Panc1 (cell line): ENCODE data around the gene LRP5. TPM values are rescaled to one million over a fixed set of nuclear protein-coding genes. Genes with fewer than 3 reads are reported as not detected.

Experiments
- ATAC-seq: fragments of 200-7000 bp; cut with Tn5 transposase; 2 replicates; pipeline ENCODE4 v1.9.1; 2020; ENCODE audit warnings: mild to moderate bottlenecking, moderate library complexity
- BruUV-seq: library from RNA; stranded (reverse); fragments of 400-500 nt; replicated peaks from 2 replicates; lab custom pipeline; 2021; lab: Mats Ljungman, UMichigan
- CTCF ChIA-PET: fragments of 300-600 bp; sonication (Branson Sonifier 250); formaldehyde crosslinking; loops from one replicate; lab custom pipeline; 2022; ENCODE audit warnings: antibody characterized with exemption; lab: Charles Lee
- POLR2A ChIA-PET: fragments of 300-600 bp; sonication (Branson Sonifier 250); formaldehyde crosslinking; loops from one replicate; lab custom pipeline; 2022; ENCODE audit warnings: antibody characterized with exemption; lab: Charles Lee
- DNase-seq: peaks from one replicate; pipeline ENCODE4 v3.0.0-alpha.2; 2010; ENCODE audit warnings: low read depth, low spot score
- H3K27ac ChIP-seq: 2 replicates; pipeline ENCODE4 v1.5.1; 2011; ENCODE audit warnings: mild to moderate bottlenecking, low read length, inconsistent platforms
- H3K27me3 ChIP-seq: fragments of 200-500 bp; sonication (Bioruptor generic); 2 replicates; pipeline ENCODE4 v1.6.0; 2014; ENCODE audit warnings: low read length, inconsistent platforms; ENCODE audit not compliant: control insufficient read depth, insufficient read depth
- H3K36me3 ChIP-seq: fragments of 200-500 bp; sonication (Bioruptor generic); 2 replicates; pipeline ENCODE4 v1.5.1; 2014; ENCODE audit warnings: inconsistent platforms, mild to moderate bottlenecking, low read length, moderate library complexity; ENCODE audit not compliant: control insufficient read depth, insufficient read depth
- H3K4me1 ChIP-seq: 2 replicates; pipeline ENCODE4 v1.5.1; 2011; ENCODE audit warnings: inconsistent platforms, mild to moderate bottlenecking, low read length, moderate library complexity; ENCODE audit not compliant: control insufficient read depth, insufficient read depth
- H3K4me3 ChIP-seq, 2 experiments: 2 replicates each; pipeline ENCODE4 v1.5.1; 2011 to 2012; ENCODE audit warnings: low read depth in 2 of 2, low read length in 2 of 2, mild to moderate bottlenecking in 2 of 2, inconsistent platforms in 1 of 2, moderate library complexity in 1 of 2
- H3K9me3 ChIP-seq: fragments of 200-500 bp; sonication (Bioruptor generic); 2 replicates; pipeline ENCODE4 v1.5.1; 2014; ENCODE audit warnings: low read depth, mild to moderate bottlenecking, inconsistent platforms, low read length, moderate library complexity; ENCODE audit not compliant: control insufficient read depth, insufficient read depth
- CTCF ChIP-seq: fragments of 450-650 bp; IDR thresholded peaks from 2 replicates; pipeline ENCODE4 v1.5.1; 2017; ENCODE audit warnings: mild to moderate bottlenecking
- POLR2AphosphoS5 ChIP-seq: IDR thresholded peaks from 2 replicates; pipeline ENCODE4 v1.6.1; 2012; ENCODE audit warnings: mild to moderate bottlenecking, low read depth, low read length, moderate library complexity
- REST ChIP-seq, 2 experiments: IDR thresholded peaks; 2 replicates each; pipeline ENCODE4 v1.6.1; 2011 to 2012; ENCODE audit warnings: low read depth in 2 of 2, control low read depth in 1 of 2, low read length in 1 of 2, mild to moderate bottlenecking in 1 of 2, moderate library complexity in 1 of 2; ENCODE audit not compliant: insufficient read depth in 1 of 2
- SIN3A ChIP-seq: IDR thresholded peaks from 2 replicates; pipeline ENCODE4 v1.6.1; 2012; ENCODE audit warnings: low read depth, mild to moderate bottlenecking, low read length, moderate library complexity, borderline replicate concordance; ENCODE audit not compliant: insufficient read depth
- TCF7L2 ChIP-seq: IDR thresholded peaks from 2 replicates; pipeline ENCODE4 v1.6.1; 2011; ENCODE audit warnings: mild to moderate bottlenecking, low read depth, low read length, inconsistent platforms
- in situ Hi-C: cut with HindIII; loops from 2 replicates; pipeline ENCODE4 v1.10.0; 2016; ENCODE audit warnings: low sequenced_read_pairs, low pct_unique_long_range_greater_than_20kb
- intact Hi-C: fragments of 100-400 bp; cut with micrococcal nuclease; formaldehyde crosslinking; loops from one replicate; pipeline ENCODE4 v1.10.0; 2022; ENCODE audit not compliant: unreplicated experiment
- total RNA-seq: library from RNA; stranded (reverse); gene quantifications from one replicate; pipeline ENCODE4 v1.2.1, GENCODE V29; 2021; ENCODE audit not compliant: unreplicated experiment

Gene LRP5
- total RNA-seq, 1 experiment from 2014 or later, result 171 TPM

GRCh38 chr11:68295940-68296339, 16.5 kb upstream of the LRP5 start:
- Histone ChIP-seq H3K9me3 (no peaks in the 10 kb centered on the region), H3K27me3 (no peaks in the 10 kb centered on the region), H3K36me3 (no peaks in the 10 kb centered on the region), H3K27ac (no peak overlapping the region), H3K4me1 (peaks cover 19% of the 10 kb centered on the region), H3K4me3 (no peak overlapping the region)
- CTCF ChIA-PET, result interaction anchor here (0.6 to 5.5 kb wide), 4 partner anchors 19 to 87 kb away, joined by 3 to 40 read pairs (median 10); no protein-coding TSS in a partner anchor
- POLR2A ChIA-PET, result interaction anchor here (0.6 to 2.0 kb wide), 3 partner anchors 18 to 193 kb away, joined by 3 to 7 read pairs (median 4); partner anchors contain the start of gene C11orf24
- in situ Hi-C loops (no loop called here), intact Hi-C loops (loop anchor here (10.0 kb wide), 1 partner anchor 81 kb away; the partner anchor contains the start of gene KMT5B)
- BruUV-seq, result no TSS peak
- no peak for DNase-seq
- TF ChIP-seq CTCF, result no peak
- no peak for TF ChIP-seq POLR2AphosphoS5
- TF ChIP-seq REST (IDR thresholded peaks at IDR 0.05; ENCODE audit: insufficient read depth in 1 of 2, low read depth in 2 of 2, low read length in 1 of 2), result no peak
- TF ChIP-seq SIN3A, result no peak
- TF ChIP-seq TCF7L2, result no peak
- no peak for ATAC-seq

DNA sequence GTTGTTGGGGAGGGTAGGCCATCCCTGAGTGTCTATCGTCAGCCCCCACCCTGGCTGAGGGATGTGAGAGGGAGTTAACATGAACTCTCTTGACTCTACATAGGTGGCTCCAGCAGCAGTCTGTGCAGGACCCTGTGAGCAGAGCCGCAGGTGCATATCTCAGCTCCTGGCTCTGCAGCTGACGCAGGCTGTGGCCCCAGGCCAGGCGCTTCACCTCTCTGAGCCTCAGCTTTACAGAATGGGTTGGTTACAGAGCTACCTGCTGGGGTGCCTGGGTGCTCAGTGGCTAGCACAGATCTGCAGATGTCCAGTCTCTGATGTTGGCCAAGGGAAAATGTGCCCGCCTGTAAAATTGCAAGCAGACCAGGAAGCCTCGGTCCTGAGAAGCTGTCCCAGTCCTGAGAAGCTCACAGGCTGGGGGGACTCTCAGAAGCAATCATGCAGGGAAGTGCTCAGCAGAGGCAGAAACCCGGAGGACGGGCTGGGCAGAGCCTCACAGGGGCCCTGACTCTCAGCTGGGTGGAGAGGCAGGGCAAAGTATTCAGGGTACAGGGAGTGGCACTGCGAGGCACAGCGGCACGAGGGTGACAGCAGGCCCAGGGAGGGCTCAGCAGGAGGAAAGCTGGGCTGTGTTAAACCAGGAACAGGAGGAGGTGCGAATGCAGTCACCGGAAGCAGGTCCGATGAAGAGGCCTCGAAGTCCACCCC, 15.9 kb upstream of the LRP5 start:
- in situ Hi-C loops (no loop called here), intact Hi-C loops (loop anchor here (10.0 kb wide), 1 partner anchor 82 kb away; the partner anchor contains the start of gene KMT5B)
- H3K4me3 ChIP-seq, result no peak overlapping the region
- BruUV-seq, result no TSS peak
- no peak for DNase-seq
- ChIA-PET CTCF (interaction anchor here (1.0 to 5.5 kb wide), 3 partner anchors 18 to 87 kb away, joined by 3 to 40 read pairs (median 13); no protein-coding TSS in a partner anchor), POLR2A (interaction anchor here (0.9 to 2.0 kb wide), 2 partner anchors 18 to 24 kb away, joined by 4 to 7 read pairs; partner anchors contain the start of gene C11orf24)
- no peak for ATAC-seq
- no peaks in the 10 kb centered on the region for H3K27me3 ChIP-seq
- H3K4me1 ChIP-seq, result peaks cover 19% of the 10 kb centered on the region
- H3K36me3 ChIP-seq, result no peaks in the 10 kb centered on the region
- no peak for TF ChIP-seq REST (IDR thresholded peaks at IDR 0.05; ENCODE audit: insufficient read depth in 1 of 2, low read depth in 2 of 2, low read length in 1 of 2)
- no peak for TF ChIP-seq TCF7L2
- no peak for TF ChIP-seq POLR2AphosphoS5
- TF ChIP-seq SIN3A, result no peak
- TF ChIP-seq CTCF, result no peak
- no peaks in the 10 kb centered on the region for H3K9me3 ChIP-seq
- H3K27ac ChIP-seq, result no peak overlapping the region
